ENCODE results near the gene STUB1.
A peak's percentile ranks its signal among the peaks of the same experiment; 100 is the strongest.

STUB1 gene

GRCh38 chr16:724188-725040, 44.2 kb downstream of the STUB1 start:
- DNase-seq (ENCODE audit: low spot score): no peak
- FAIRE-seq: no peak

DNA sequence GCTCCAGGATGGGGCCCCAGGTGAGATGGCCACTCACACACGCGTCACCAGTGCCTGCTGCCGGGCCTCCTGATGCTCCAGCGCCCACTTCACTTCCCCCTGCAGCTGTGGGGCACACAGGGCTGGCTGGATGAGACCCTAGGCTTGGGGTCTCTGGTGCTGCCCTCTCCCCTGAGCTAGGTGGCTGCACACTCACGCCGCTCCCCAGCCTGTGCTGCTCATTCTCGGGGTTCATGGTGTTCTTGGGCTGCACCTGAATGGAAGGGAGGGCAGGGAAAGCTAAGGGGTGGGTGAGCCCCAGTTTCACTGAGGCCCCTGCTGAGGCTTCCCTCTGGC, 44.8 kb downstream of the STUB1 start:
- FAIRE-seq: no peak
- no peak for DNase-seq (ENCODE audit: low spot score)

DNA sequence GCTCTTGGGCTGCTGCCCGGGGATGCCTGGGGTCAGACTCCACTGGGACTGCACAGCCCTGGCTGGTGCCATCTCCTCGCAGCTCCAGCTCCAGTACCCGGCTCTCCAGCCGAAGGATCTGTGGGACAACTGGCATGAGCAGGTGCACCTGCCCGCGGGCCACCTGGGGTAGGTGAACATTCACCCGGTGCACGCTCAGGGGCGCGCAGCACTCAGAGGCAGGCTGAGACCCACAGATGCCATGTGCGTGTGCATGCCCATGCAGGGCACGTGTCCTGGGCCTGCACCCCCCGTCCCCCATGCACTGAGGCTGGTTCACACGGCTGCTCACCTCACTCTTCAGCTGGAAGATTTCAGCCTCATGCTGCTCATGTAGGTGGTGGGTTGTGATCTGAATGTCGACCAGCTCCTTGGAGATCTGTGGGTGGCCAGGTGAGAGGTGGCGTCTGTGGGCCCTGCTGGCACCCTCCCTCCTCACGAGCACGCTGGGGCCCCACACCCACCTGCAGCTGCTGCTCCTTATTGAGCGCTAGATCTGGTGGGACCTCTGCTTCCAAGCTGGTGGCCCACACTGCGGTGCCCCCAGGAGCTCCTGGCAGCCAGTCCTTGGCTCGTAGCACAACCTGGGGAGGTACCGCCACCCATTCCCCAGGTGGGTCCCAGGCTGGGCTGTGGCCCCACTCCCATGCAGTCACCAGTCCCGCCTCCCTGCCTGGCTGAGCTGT, 45.4 kb downstream of the STUB1 start:
- no peak for FAIRE-seq
- DNase-seq (ENCODE audit: low spot score): no peak

DNA sequence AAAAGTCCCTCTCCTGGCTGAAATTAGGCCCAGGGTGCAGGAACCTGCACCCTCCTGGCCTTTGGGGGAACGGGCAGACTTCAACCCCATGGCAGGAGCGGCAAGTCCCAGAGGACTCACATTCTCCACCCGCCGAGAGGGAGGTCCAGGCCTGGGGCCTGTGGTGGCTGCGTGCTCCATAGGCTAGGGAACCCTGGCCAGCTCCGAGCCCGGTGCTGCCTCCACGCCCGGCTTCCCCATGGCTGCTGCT, 45.9 kb downstream of the STUB1 start:
- DNase-seq (ENCODE audit: low spot score): no peak
- FAIRE-seq: no peak

GRCh38 chr16:726438-727290, 46.5 kb downstream of the STUB1 start, which contains the start of the genes CCDC78 and HAGHL:
Gene CCDC78, minus strand, starts transcription at chr16:726443. Its CDS starts 76 bp downstream, at chr16:726367.
Gene HAGHL, plus strand, starts transcription at chr16:727106. Its CDS starts 404 bp downstream, at chr16:727510.
- FAIRE-seq: no peak
- peak; percentile 40 for DNase-seq (ENCODE audit: low spot score)

GRCh38 chr16:727291-727977, 47.2 kb downstream of the STUB1 start:
- FAIRE-seq (no peak), DNase-seq (ENCODE audit: low spot score) (no peak)

DNA sequence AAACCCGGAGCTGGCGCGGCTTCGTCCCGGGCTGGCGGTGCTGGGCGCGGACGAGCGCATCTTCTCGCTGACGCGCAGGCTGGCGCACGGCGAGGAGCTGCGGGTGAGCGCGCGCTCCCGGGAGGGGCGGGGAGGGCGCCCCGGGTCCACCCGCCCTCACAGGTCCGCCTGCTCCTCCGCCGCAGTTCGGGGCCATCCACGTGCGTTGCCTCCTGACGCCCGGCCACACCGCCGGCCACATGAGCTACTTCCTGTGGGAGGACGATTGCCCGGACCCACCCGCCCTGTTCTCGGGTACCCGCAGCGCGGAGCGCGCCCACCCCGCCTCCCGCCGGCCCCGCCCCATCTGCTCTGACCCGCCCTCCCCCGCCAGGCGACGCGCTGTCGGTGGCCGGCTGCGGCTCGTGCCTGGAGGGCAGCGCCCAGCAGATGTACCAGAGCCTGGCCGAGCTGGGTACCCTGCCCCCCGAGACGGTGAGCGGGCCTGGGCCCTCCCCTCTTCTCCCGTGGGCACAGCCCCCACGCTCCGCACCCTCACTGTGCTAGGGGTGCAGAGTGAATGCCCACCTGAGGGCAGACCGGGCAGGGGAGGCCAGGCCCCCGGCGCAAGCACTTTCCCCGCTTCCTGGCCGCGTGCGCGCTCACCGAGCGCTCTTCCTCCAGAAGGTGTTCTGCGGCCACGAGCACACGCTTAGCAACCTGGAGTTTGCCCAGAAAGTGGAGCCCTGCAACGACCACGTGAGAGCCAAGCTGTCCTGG, 48.1 kb downstream of the STUB1 start:
- FAIRE-seq (no peak), DNase-seq (ENCODE audit: low spot score) (peak; percentile 80)

GRCh38 chr16:728890-729744, 48.9 kb downstream of the STUB1 start:
- no peak for DNase-seq (ENCODE audit: low spot score)

DNA sequence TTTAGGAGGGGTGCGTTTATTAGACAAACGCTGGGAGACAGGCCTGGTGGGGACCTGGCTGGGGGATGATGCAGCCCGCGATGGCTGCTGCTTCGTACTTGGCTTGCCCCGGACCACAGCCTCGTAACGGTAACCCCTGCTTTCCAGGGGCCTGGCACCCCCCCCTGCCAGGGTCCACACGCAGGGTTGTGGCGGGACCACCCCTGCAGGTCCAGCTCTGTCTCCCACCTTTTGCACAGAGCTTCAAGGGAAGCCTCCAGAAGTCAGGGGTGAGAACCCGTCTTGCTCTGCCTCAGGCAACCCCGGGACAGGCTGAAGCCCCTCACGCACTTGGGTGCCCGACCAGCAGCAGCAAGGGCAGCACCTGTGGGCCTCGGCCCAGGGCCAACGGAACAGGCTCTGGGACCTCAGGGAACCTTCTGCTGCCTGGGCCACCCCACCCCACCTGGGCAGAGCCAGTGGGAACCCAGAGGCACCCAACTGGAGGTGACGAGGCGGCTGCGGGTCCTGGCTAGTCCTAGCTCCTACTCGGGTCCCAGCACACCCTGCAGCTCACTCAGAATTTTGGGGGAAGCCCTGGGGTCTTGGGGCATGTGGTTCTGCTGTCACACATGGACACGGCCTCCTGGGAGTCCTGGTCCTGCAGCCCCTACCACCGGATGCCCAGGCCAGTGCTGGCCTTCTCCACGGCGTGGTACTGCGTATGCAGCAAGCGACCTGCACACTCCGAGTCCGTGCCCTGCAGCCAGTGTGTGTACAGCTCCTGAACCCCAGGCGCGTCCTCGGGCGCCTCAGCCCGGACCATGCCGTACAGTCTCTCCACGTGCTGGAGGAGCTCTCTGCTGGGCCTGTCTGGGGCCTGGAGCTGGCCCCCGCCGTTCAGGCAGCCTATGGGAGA, 49.8 kb downstream of the STUB1 start:
- FAIRE-seq (no peak), DNase-seq (ENCODE audit: low spot score) (no peak)

More at GRCh38 chr16:728890-729744, 48.9 kb downstream of the STUB1 start:
- no peak for FAIRE-seq

GRCh38 chr16:730666-731509, 50.7 kb downstream of the STUB1 start:
- no peak for DNase-seq (ENCODE audit: low spot score)
- no peak for FAIRE-seq

DNA sequence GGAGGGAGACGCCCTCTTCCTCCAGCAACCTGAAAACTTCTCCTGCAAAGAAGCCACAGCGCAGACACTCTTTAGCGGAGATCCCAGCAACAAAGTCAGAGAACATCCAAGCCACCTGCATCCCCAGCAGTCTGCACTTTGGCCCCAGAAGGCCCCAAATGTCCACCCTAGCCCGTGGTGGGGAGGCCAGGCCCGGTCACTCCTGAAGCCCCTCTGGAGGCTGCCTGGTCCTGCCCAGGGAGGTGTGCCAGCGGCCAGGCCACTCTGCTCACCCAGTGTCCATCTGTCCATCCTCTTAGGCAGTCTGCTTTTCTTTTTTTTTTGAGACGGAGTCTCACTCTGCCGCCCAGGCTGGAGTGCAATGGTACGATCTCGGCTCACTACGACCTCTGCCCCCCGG, 52.1 kb downstream of the STUB1 start:
- DNase-seq (ENCODE audit: low spot score) (no peak), FAIRE-seq (no peak)
